K562 (cell line): ENCODE results near the gene USP20. TPM values are rescaled to one million over a fixed set of nuclear protein-coding genes. Genes with fewer than 3 reads are reported as not detected.

Experiments
- C11orf30 ChIP-seq: fragments of 450-650 bp; IDR thresholded peaks from 2 replicates; pipeline ENCODE4 v1.6.1; 2016; ENCODE audit warnings: low read depth, mild to moderate bottlenecking
- CCAR2 ChIP-seq: fragments of 200-400 bp; formaldehyde crosslinking; IDR thresholded peaks from 2 replicates; pipeline ENCODE4 v1.6.1; 2017; ENCODE audit warnings: mild to moderate bottlenecking, low read depth, low read length
- DACH1 ChIP-seq: fragments of 450-650 bp; IDR thresholded peaks from 2 replicates; pipeline ENCODE4 v1.6.1; 2018; ENCODE audit not compliant: partially characterized antibody
- DMBX1 ChIP-seq: fragments of 250-450 bp; sonication (Bioruptor Pico); IDR thresholded peaks from 2 replicates; pipeline ENCODE4 v1.8.0; 2022; ENCODE audit warnings: inconsistent platforms, mild to moderate bottlenecking, moderate library complexity, borderline replicate concordance
- L3MBTL2 ChIP-seq: fragments of 450-650 bp; IDR thresholded peaks from 2 replicates; pipeline ENCODE4 v1.6.1; 2016; ENCODE audit warnings: mild to moderate bottlenecking, moderate library complexity
- MAFF ChIP-seq: IDR thresholded peaks from 2 replicates; pipeline ENCODE4 v1.6.1; 2012; ENCODE audit warnings: low read length, improper control_type of control experiment
- MCM5 ChIP-seq: fragments of 450-650 bp; IDR thresholded peaks from 2 replicates; pipeline ENCODE4 v1.6.1; 2016; ENCODE audit warnings: low read depth
- MIER1 ChIP-seq: fragments of 450-650 bp; IDR thresholded peaks from 2 replicates; pipeline ENCODE4 v1.6.1; 2016; ENCODE audit warnings: antibody characterized with exemption, mild to moderate bottlenecking, low read depth
- MXD1 ChIP-seq: fragments of 250-450 bp; sonication (Bioruptor Pico); IDR thresholded peaks from 2 replicates; pipeline ENCODE4 v1.8.0; 2021; ENCODE audit warnings: borderline replicate concordance, mild to moderate bottlenecking, moderate library complexity; ENCODE audit not compliant: poor library complexity, severe bottlenecking
- NCOA4 ChIP-seq: fragments of 450-650 bp; IDR thresholded peaks from 2 replicates; pipeline ENCODE4 v1.6.1; 2018; ENCODE audit warnings: mild to moderate bottlenecking; ENCODE audit not compliant: partially characterized antibody
- OTX1 ChIP-seq: fragments of 450-650 bp; formaldehyde crosslinking; IDR thresholded peaks from 2 replicates; pipeline ENCODE4 v1.4.0; 2022; ENCODE audit warnings: mild to moderate bottlenecking
- REST ChIP-seq, 2 experiments: fragments of 450-650 bp; formaldehyde crosslinking in 1 of 2; IDR thresholded peaks; 2 replicates each; pipeline versions ENCODE4 v1.4.0 to v1.6.1; 2014 to 2020; ENCODE audit warnings: mild to moderate bottlenecking in 2 of 2, borderline replicate concordance in 1 of 2, low read depth in 1 of 2
- TBP ChIP-seq: optimal IDR thresholded peaks from 2 replicates; pipeline ENCODE3; 2011; ENCODE audit warnings: low read depth, low read length, improper control_type of control experiment
- THRB ChIP-seq: fragments of 450-650 bp; formaldehyde crosslinking; conservative IDR thresholded peaks from 2 replicates; pipeline ENCODE4 v1.4.0; 2022; ENCODE audit warnings: mild to moderate bottlenecking, missing genetic modification characterization
- ZNF175 ChIP-seq: fragments of 200-800 bp; sonication (Bioruptor generic); IDR thresholded peaks from 2 replicates; pipeline ENCODE4 v1.6.1; 2016; ENCODE audit warnings: low read depth, mild to moderate bottlenecking, missing genetic modification characterization, missing compliant biosample characterization
- polyA plus RNA-seq, 8 experiments: library from polyadenylated mRNA; depleted of rRNA in 4 of 8; stranded (reverse) in 5 of 8; unstranded in 3 of 8; fragments of >200 nt; fragmentation: Nextera tagmentation in 2 of 8; fragmentation: Illumina TruSeq in 1 of 8; extraction: Ambion mirVana in 2 of 8; extraction: Trizol in 1 of 8; gene quantifications; 2 replicates each; pipeline versions ENCODE4 v1.2.1 to v1.2.3, GENCODE V29; 2011 to 2014; ENCODE audit warnings: inconsistent platforms in 1 of 8, missing spikeins in 1 of 8
- total RNA-seq, 7 experiments: library from RNA; depleted of rRNA in 6 of 7; stranded (reverse); fragments of >200 nt in 6 of 7; fragmentation: Illumina TruSeq in 2 of 7; extraction: Trizol in 2 of 7; gene quantifications; 2 replicates each; pipeline versions ENCODE4 v1.2.1 to v1.2.3, GENCODE V29; 2011 to 2021; ENCODE audit warnings: low replicate concordance in 1 of 7
- TF ChIP-seq, protein P1 (sequence below): fragments of 450-650 bp; IDR thresholded peaks from one replicate; pipeline ENCODE4 v1.6.1; 2018; ENCODE audit warnings: mild to moderate bottlenecking, moderate library complexity; ENCODE audit not compliant: partially characterized antibody

The USP20 gene
- total and polyA plus RNA-seq, 9 of the 15 experiments (the other 6 are each of a cell fraction or from before 2014, with no cell fraction given): 1.9 to 136 (median 49.1) TPM

DNA sequence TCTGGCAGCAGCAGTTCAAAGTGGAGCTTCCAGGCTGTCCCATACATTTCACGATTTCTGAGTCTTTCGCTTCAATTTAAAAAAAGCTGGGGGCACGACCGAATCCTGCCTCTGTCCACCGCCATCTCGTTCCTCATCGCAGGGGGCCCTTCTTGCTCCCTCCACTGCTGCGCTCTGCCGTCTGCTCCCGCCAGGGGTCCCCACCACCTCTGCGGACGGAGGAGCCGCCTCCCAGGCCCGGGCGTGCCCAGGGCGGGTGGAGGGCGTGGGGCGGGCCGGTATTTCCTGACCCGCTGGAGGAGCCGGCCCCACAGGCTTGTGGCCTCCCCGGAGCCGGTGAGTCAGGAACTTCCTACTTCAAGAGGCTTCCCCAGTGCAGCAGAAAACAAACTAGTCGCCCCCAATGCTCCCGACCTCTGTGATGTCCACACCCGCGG is 50.4 kb downstream of the USP20 start (continued):
- no peak for TF ChIP-seq REST (IDR thresholded peaks at IDR 0.05; ENCODE audit: borderline replicate concordance)
- peak; percentile 35; the same call in 1 of the 2 replicates for TF ChIP-seq REST (CRISPR knock-in tag; IDR thresholded peaks at IDR 0.05; ENCODE audit: low read depth)
- no peak for TF ChIP-seq NCOA4
- peak; percentile 23 for TF ChIP-seq MXD1 (CRISPR knock-in tag)
- no peak for TF ChIP-seq MCM5
- TF ChIP-seq DMBX1 (CRISPR knock-in tag): no peak
- TF ChIP-seq L3MBTL2: no peak
- TF ChIP-seq ZNF175: no peak
- peak; percentile 77 for TF ChIP-seq TBP
- no peak for TF ChIP-seq DACH1
- TF ChIP-seq MIER1: no peak
- no peak for TF ChIP-seq OTX1 (CRISPR knock-in tag)
- TF ChIP-seq MAFF: no peak
- no peak for TF ChIP-seq C11orf30
- TF ChIP-seq, protein P1, sequence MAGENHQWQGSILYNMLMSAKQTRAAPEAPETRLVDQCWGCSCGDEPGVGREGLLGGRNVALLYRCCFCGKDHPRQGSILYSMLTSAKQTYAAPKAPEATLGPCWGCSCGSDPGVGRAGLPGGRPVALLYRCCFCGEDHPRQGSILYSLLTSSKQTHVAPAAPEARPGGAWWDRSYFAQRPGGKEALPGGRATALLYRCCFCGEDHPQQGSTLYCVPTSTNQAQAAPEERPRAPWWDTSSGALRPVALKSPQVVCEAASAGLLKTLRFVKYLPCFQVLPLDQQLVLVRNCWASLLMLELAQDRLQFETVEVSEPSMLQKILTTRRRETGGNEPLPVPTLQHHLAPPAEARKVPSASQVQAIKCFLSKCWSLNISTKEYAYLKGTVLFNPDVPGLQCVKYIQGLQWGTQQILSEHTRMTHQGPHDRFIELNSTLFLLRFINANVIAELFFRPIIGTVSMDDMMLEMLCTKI: no peak
- no peak for TF ChIP-seq THRB (CRISPR knock-in tag)
- no peak for TF ChIP-seq CCAR2
